Upper lobe of right lung (tissue), 1 donor: ENCODE results near the gene NET1. TPM values are rescaled to one million over a fixed set of nuclear protein-coding genes. Genes with fewer than 3 reads are reported as not detected.

Experiments used
- ATAC-seq: fragments of 200-7000 bp; cut with Tn5 transposase; one replicate; pipeline ENCODE4 v1.9.1; 2020; ENCODE audit warnings: mild to moderate bottlenecking, moderate library complexity
- DNase-seq: peaks from one replicate; pipeline ENCODE4 v3.0.0-alpha.2; 2020
- H3K27ac ChIP-seq: fragments of 200-600 bp; one replicate; pipeline ENCODE4 v1.8.0; 2022
- H3K27me3 ChIP-seq: fragments of 200-600 bp; one replicate; pipeline ENCODE4 v1.8.0; 2022; ENCODE audit warnings: mild to moderate bottlenecking
- H3K36me3 ChIP-seq: fragments of 200-600 bp; one replicate; pipeline ENCODE4 v1.8.0; 2022
- H3K4me1 ChIP-seq: fragments of 200-600 bp; one replicate; pipeline ENCODE4 v1.8.0; 2022
- H3K4me3 ChIP-seq: fragments of 200-600 bp; one replicate; pipeline ENCODE4 v1.8.0; 2022; ENCODE audit warnings: mild to moderate bottlenecking
- H3K9me3 ChIP-seq: fragments of 200-600 bp; one replicate; pipeline ENCODE4 v1.8.0; 2022
- intact Hi-C: fragments of 100-400 bp; cut with DNase I; formaldehyde crosslinking; loops from one replicate; pipeline ENCODE4 v1.11.0; 2022
- total RNA-seq: library from RNA; stranded (reverse); fragmentation: NEBNext Ultra II Directional; extraction: Animal tissue kit (Norgen Biotek cat#: 25700); gene quantifications from one replicate; pipeline ENCODE4 v1.2.1, GENCODE V29; 2021
- TF ChIP-seq, protein P1 (sequence below): fragments of 200-600 bp; IDR thresholded peaks from one replicate; pipeline ENCODE4 v1.8.0; 2022; ENCODE audit warnings: antibody characterized with exemption
- donor health status: DM: no; HTN: yes; CAD: no; lungs with severe emphysema.

NET1 gene
- total RNA-seq, 1 donor from 2014 or later, result 42.8 TPM

DNA sequence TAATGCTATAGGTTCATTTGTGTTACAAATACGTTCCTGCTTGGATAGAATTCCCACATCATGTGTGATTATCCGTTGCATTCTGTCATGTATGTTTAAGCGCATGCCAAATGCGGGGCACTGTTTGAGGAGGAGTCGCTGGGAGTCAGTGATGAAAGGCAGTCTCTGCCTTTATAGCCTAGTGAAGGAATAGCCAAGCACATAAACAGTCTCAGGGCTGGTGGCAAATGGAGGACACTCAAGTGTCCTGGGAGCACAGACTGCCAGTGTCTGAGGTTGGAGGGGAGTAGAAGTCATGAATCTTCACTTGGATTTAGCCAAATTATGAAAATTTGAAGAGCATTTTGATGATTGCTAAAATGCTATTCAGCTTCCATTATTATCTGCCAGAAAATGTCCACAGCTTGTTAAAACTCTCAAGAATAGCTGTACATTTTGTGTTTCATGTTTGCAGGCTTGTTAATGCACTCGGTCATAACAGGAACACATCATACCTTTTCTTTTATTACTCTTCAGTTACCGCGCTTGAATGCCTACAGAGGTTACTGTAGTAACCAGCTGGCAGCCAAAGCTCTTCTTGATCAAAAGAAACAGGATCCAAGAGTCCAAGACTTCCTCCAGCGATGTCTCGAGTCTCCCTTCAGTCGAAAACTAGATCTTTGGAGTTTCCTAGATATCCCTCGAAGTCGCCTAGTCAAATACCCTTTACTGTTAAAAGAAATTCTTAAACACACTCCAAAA lies 41.6 kb downstream of the NET1 start:
- intact Hi-C loops, result no loop called here
- no peak overlapping the region for H3K27ac ChIP-seq
- DNase-seq (no peak), ATAC-seq (no peak)
- no peaks in the 10 kb centered on the region for H3K9me3 ChIP-seq
- peaks cover 20% of the 10 kb centered on the region for H3K4me1 ChIP-seq
- TF ChIP-seq, protein P1, sequence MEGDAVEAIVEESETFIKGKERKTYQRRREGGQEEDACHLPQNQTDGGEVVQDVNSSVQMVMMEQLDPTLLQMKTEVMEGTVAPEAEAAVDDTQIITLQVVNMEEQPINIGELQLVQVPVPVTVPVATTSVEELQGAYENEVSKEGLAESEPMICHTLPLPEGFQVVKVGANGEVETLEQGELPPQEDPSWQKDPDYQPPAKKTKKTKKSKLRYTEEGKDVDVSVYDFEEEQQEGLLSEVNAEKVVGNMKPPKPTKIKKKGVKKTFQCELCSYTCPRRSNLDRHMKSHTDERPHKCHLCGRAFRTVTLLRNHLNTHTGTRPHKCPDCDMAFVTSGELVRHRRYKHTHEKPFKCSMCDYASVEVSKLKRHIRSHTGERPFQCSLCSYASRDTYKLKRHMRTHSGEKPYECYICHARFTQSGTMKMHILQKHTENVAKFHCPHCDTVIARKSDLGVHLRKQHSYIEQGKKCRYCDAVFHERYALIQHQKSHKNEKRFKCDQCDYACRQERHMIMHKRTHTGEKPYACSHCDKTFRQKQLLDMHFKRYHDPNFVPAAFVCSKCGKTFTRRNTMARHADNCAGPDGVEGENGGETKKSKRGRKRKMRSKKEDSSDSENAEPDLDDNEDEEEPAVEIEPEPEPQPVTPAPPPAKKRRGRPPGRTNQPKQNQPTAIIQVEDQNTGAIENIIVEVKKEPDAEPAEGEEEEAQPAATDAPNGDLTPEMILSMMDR, result no peak
- H3K27me3 ChIP-seq, result no peaks in the 10 kb centered on the region
- H3K36me3 ChIP-seq, result peaks cover 62% of the 10 kb centered on the region
- no peak overlapping the region for H3K4me3 ChIP-seq

DNA sequence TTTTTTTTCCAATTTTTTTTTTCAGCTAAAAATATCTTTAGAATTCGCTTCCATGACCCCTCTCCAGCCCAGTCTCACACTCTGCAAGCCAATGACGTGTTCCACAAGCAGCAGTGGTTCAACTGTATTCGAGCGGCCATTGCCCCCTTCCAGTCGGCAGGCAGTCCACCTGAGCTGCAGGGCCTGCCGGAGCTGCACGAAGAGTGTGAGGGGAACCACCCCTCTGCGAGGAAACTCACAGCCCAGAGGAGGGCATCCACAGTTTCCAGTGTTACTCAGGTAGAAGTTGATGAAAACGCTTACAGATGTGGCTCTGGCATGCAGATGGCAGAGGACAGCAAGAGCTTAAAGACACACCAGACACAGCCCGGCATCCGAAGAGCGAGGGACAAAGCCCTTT lies 44.2 kb downstream of the NET1 start:
- DNase-seq (no peak), ATAC-seq (no peak)
- Histone ChIP-seq H3K9me3 (no peaks in the 10 kb centered on the region), H3K36me3 (peaks cover 62% of the 10 kb centered on the region), H3K4me3 (no peak overlapping the region), H3K4me1 (no peaks in the 10 kb centered on the region), H3K27ac (no peak overlapping the region), H3K27me3 (no peaks in the 10 kb centered on the region)
- TF ChIP-seq, protein P1, result no peak
- intact Hi-C loops, result no loop called here

DNA sequence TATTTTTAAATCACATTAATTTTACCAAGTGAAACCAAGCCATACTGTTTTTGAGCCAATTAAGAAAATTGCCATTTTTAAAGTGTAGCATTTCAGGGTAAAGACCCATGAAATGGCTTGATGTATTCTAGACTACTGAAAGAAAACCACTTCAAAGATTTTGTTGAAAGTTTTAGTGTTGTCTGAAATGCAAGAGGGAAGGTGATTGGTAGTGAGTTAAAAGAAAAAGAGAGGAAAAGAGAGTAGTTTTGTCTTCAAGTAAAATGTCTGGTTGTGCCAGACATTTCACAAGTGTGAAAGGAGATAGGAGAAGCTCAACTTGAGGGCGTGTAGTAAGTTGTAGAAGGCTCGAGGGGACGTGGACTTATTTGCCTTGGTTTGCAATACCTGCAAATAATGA lies 45.4 kb downstream of the NET1 start:
- DNase-seq (no peak), ATAC-seq (no peak)
- Histone ChIP-seq H3K4me1 (no peaks in the 10 kb centered on the region), H3K36me3 (peaks cover 50% of the 10 kb centered on the region), H3K4me3 (no peak overlapping the region), H3K9me3 (no peaks in the 10 kb centered on the region), H3K27ac (no peak overlapping the region), H3K27me3 (no peaks in the 10 kb centered on the region)
- TF ChIP-seq, protein P1, result no peak
- intact Hi-C loops, result no loop called here

DNA sequence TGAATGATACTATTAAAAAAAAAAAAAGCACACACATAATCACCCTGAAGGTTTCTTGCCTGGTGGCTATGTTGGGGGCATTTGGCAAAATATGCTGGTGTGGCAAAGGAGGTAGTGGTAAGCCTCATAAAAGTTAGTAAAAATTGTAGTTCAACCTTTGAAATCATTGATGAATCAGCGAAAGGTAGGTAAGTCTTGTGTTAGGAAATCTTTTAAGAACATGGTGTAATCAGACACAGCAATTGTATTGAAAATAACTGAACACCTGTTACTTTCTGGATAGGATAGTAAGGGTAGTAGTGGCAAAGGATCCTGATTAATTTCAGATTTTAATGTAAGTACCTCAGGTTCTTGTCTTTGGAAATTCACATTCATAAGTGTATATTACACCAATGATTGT lies 46.1 kb downstream of the NET1 start:
- TF ChIP-seq, protein P1, result no peak
- H3K4me1 ChIP-seq, result no peaks in the 10 kb centered on the region
- no peak for ATAC-seq
- H3K36me3 ChIP-seq, result peaks cover 44% of the 10 kb centered on the region
- intact Hi-C loops, result no loop called here
- no peak overlapping the region for H3K27ac ChIP-seq
- no peaks in the 10 kb centered on the region for H3K9me3 ChIP-seq
- H3K4me3 ChIP-seq, result no peak overlapping the region
- no peak for DNase-seq
- no peaks in the 10 kb centered on the region for H3K27me3 ChIP-seq

DNA sequence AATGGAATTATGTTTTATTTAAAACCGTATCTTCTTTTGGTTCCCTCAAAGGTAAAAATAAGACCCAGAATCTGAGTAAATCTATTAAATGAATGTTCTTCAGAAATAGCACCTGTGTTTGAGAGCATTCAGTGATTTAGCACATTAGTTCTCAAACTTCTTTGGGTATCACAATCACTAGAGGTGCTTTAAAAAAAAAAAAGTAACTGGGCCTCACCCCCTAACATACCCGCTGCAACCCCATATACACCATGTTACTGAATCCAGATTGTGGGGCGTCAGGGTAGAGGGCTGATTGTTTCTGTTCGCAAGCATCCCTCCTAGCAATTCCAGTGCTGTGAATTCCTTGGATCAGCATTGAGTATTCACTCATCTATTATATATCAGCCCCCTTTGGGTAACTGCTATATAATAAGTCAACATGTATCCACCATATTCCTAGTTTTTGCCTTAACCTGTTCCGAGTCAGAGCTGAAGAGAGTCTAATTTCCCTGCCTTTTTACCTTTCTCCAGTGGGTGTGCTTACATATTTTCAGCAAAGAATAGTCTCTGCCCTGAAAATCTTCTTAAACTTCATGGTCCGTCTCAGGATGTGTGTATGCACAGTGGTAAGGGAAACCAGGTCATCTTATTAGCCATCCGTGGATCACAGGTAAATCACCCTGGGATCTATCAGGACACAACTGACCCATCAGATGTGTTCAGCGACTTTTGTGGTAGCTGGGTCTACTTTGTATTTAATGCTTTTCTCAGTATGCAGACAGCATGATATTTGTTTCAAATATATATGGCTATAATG lies 46.8 kb downstream of the NET1 start:
- TF ChIP-seq, protein P1, result no peak
- H3K9me3 ChIP-seq, result no peaks in the 10 kb centered on the region
- no peaks in the 10 kb centered on the region for H3K4me1 ChIP-seq
- no peak overlapping the region for H3K4me3 ChIP-seq
- DNase-seq (no peak), ATAC-seq (no peak)
- H3K27ac ChIP-seq, result no peak overlapping the region
- intact Hi-C loops, result no loop called here
- peaks cover 37% of the 10 kb centered on the region for H3K36me3 ChIP-seq
- no peaks in the 10 kb centered on the region for H3K27me3 ChIP-seq
